CD4-positive, alpha-beta T cell treated with Interleukin-12 subunit alpha and Interleukin-12 subunit beta, for 1 hour (primary cell): Measurements from ENCODE around the gene USP35.
"Not testable (repeated sequence)": the region's sequence is repeated elsewhere in the genome, so short reads cannot be mapped to it uniquely, and the experiment has no call there.

Experiments used
- DNase-seq: peaks from one replicate; pipeline ENCODE4 v3.0.0-alpha.2; 2020

Gene USP35

DNA sequence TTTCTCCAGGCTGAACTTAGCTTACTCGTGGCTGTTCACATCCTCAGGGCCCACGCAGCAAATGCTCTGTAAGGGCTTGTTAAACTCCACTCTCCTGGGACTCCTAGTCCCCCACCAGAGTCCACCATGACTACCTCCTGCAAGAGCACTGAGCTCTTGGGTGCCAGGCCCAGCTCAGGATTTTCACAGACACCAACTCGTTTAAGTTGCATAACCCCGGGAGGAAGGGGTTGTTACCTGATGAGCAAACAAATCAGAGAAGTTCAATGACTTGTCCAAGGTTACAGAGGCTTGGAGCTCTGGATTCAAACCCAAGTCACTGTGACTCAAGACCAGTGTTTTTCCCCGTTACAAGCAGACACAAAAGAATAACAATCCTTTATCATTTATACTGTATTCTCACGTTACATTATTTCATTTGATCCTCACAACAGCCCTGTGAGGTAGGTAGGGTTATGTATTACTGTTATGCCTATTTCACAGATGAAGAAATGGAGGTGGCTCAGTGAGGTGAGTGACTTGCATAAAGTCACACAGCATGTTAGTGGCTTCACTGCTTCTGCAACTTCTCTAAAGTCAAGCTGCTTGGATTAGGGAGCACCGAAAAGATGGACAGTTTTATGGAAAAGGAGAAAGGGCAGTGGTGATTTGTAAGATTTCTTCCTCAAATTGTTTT, 17.7 kb upstream of the USP35 start:
- no peak for DNase-seq

DNA sequence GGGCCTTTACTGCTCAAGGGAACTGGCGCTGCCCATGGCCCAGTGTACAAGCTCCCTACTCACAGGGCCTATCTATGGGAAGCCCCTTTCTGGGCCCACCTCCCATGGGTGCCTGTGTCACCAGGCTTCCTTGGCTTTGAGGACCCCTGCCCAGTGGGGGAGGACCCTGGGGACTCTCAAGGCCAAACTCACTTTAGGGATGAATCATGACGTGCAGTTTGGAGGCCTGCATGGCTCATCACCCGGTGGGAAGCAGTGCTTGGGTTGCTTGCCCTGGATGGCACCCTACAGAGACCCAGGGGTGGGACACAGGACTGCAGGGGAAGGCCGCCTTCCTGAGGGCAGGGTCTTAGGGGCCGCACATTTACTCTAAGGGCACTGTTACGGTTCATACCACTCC, 16.8 kb upstream of the USP35 start:
- DNase-seq = no peak

DNA sequence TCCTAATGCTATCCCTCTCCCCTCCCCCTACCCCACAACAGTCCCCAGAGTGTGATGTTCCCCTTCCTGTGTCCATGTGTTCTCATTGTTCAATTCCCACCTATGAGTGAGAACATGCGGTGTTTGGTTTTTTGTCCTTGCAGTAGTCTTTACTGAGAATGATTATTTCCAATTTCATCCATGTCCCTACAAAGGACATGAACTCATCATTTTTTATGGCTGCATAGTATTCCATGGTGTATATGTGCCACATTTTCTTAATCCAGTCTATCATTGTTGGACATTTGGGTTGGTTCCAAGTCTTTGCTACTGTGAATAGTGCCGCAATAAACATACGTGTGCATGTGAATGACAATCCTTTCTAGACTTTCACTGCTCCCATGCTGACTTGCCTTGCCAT, 12.9 kb upstream of the USP35 start:
- not testable (repeated sequence) for DNase-seq

DNA sequence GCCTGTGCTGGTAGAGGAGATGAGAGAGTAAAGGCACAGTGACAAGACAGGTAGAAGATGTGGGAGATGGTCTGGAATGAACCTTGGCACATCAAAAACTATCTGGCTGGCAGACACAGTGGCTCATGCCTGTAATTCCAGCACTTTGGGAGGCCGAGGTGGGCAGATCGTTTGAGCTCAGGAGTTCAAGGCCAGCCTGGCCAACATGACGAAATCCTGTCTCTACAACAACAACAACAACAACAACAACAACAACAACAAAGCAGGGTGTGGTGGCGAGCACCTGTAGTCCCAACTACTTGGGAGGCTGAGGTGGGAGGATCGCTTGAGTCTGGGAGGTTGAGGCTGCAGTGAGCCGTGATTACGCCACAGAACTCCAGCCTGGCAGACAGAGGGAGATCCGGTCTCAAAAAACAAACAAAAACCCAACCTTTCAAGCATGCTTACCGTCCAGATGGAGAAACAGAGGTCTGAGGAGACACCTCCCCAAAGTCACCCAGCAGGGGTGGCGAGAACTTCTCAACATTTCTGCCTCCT, 12.0 kb upstream of the USP35 start:
- no peak for DNase-seq

DNA sequence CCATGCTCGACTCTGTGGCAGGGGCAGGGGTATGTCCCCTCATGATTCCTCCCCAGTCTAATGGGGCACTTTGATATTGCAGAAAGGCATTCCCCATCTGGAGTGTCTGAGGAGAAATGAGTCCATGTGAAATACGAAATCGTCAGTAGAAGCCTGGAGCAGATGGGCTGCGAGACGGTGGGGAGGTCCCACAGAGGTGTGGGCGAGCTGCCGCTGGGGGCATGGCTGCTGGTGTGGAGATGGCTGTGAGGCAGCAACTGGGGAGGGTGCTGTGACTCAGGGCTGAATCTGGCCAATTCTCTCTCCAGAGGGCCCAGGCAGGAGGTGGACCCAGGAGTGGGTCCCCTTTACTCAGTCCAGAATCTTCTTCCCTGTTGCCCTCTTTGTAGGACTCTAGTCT, 11.5 kb upstream of the USP35 start:
- no peak for DNase-seq

DNA sequence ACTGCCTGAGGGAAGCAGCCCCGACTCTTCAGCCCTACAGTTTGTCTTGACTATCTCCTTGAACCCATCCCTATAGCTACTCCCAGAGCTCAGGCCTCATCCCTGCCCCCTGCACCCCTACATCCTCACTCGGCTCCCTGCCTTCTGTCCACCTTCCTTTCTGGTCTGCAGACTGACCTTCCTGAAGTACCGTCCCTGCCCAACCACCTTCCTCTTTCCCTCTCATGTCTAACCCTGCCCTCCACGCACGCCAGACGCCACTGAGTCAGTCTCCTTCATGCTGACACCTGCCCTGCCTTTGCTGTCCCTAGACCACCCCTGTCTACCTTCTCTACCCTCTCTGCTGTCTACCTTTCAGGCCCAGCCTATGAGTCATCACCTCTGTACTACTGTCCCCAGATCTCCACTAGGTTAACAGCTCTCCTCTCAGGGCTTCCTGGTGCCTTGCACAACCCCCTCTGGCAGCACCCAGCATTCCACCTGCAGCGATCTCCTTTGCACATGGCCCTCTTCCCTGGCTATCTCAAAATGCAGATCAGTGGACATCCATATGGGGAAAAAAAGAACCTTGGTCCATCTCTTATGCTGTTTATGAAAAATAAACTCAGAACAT, 9.2 kb upstream of the USP35 start:
- no peak for DNase-seq

DNA sequence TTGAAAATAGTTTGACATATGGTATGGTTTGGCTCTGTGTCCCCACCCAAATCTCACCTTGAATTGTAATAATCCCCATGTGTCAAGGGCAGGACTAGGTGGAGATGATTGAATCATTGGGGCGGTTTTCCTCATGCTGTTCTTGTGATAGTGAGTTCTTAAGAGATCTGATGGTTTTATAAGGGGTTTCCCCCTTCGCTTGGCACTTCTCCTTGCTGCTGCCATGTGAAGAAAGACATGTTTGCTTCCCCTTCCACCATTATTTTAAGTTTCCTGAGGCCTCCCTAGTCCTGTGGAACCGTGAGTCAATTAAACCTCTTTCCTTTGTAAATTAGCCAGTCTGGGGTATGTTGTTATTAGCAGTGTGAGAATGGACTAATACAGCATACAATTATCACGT, 8.0 kb upstream of the USP35 start:
- no peak for DNase-seq

DNA sequence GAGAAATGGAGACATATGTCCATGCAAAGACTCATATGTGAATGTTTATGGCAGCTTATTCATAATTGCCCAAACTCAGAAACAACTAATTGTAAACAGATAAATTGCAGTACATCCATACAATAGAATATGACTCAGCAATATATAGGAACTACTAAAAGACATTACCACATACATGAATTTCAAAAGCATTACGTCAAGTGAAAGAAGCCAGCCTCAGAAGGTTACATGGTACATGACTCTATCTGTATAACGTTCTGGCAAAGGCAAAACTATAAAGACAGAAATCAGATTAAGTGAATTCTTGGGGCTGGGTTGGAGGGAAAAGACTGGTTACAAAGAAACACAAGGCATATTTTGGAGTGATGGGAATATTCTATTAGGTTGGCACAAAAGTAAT, 7.5 kb upstream of the USP35 start:
- no peak for DNase-seq

DNA sequence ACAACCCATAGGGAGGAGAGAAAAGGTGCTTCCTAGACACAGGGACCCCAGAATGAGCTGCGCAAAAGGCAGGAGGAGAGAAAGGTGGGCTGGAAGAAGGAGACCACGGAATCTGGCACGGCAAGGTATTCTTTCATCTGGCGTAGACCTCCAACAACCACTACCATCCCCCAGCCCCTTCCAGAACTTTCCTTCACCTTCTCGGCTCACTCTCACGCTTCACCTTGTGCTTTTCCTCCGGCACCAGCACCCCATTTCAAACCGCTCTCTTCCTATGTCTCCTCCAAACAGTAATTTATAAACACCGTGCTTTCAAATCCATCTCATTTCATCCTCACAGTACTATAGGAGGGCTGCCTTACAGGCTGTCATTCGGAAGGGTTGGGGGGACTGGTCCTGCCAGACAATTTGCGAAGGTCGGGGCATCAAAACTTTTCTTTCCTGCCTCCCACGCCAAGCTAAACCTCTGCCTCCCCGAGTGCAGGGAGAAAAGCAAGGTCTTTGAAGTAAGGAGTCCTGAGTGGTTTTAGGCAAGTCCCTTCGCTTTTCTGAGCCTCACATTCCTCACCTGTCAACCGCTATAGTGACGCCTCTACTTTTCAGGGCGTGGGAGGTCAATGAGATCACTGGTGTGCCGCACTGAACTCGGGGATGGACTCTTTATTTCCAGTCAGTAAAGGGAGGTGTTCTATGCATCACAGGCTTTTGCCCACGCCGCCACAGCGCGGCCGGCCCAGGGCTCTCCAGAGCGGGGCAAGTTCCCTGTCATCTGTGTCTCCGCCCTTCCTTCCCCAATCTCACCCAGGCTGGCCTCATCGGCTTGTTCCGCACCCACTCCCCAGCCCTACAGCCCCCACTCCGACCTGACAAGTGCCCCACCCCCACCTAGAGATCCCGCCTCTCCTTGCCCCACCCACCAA, 1.1 kb upstream of the USP35 start:
- peak; percentile 66 for DNase-seq

DNA sequence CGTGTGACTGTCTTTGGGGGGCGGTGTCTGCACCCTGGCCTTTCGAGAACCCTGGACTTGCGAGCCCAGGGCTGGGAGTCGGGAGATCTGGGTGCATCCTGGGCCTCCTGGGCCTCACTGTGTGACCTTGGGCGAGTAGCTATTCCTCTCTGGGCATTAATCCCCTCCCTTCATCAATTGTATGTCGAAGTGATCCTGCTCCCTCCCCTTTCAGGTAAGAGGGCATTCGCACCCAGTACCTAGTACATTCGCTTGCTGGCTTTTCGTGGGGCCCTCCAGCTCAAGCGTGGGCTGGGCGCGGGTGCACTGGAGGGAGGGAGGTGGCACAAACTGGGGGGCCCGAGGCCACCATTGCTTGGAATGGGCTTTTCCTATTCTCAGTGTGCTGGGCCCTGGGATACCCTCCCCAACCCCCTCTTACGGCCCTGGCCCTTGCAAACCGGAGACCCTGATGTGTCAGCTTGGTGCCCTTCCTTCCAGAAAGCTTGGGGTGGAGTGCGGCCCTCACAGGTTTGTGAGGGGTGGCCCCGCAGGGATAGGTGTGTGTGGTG, 530 bp downstream of the USP35 start:
- no peak for DNase-seq

DNA sequence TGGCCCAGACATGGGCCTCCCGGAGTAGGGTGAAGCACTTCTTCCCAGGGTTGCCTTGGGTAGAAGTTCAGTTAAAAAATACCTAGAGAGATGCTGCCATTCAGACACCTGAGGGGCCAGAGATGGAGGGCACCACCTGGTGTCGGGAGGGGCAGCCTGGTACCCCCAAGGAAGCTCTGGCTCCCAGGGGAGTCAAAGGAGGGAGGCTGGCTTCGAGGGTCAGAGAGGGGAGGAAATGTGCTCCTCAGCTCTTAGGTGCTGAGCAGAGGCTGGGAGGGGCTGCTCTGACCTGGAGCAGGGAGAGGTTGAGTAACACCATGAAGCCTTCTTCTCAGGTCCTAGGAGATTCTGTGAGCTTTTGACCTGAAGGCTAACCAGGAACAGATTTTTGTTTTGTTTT, 1.1 kb downstream of the USP35 start:
- no peak for DNase-seq

DNA sequence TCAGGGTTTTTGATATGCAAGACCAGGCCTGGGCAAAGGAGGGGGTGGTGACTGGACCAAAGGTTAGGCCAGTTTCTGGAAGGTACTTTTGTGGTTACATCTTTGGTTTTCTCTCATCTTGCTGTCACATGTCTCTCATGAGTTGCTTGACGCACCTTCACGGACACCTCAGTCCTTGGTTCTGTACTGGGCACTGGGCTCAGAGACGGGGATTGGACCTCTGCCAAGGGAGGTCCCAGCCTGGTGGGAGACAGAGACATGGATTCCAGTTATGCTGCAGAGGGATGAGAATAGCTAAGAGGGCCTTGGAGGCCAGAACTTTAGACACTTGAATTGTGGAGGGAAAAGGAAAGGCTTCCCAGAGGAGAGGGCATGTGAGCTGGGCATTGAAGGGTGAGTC, 1.7 kb downstream of the USP35 start:
- DNase-seq = no peak

DNA sequence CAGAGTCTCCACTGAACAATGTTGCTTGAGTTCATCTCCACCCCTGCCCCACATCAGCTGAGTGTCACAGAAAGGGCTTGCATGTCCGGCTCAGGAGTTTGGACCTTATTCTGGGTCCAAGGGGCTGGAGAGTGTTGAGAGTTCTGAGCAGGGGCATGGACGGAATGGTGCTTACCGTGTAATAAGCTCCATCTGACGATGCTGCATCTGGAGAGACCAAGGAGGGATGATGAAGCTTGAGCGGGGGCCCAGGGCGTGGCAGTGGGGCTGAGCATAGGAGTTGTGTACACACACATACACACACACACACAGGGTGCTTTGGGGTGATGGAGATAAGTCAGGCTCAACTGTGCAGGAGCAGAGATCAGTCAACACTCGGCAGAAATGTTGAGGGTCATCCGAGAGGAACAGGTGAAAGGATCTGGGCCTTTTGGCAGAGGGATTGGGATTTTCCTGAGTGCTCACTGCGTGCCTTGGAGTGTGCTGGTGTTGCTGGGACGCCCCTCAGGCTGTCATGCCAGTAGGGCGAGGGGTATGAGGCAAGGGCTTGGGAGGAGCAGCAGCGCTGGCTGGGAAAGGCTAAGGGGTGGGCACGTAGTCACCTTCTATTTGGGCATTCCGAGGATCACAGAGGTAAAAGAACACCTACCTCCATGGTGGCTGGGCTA, 2.3 kb downstream of the USP35 start:
- DNase-seq = no peak

DNA sequence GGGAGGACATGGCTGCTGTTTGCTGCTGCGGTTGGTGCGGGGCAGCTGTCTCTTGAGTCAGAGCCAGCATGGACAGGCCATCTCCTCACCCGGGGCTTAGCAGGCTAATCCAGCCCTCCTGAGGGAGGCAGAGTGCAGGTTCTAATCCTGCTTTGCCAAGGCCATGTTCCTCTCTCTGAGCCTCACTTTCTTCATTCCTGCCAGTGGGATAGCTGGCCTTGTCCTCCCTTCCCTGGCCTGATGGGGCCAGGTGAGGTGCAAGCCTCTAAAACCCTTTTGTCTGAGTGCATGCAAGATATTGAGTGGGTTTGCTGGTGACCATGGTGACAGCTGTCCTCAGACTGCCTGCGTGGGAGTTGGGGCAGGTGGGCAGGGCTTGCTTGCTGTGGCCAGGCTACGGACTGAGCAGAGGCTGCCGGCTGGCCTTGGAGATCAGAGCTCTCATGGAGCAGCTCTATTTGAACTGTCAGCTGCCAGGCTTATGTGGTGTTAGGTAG, 3.6 kb downstream of the USP35 start:
- no peak for DNase-seq

DNA sequence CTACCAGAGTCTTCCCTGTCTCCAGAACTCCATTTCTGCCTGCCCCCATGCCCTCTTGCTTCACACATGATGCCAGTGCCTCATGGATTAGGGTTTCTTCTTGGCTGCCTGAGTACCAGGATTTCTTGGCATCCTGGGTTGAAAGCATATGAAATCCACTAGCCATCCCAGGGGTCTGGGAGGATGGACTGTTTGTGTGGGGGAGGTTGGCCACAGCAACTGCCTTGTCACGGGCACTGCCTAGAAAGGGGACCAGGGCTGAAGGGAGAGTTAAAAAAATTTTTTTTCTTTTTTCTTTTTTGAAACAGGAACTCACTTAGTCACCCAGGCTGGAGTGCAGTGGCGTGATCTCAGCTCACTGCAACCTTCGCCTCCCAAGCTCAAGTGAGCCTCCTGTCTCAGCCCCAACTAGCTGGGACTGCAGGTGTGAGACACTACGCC, 4.2 kb downstream of the USP35 start:
- no peak for DNase-seq

DNA sequence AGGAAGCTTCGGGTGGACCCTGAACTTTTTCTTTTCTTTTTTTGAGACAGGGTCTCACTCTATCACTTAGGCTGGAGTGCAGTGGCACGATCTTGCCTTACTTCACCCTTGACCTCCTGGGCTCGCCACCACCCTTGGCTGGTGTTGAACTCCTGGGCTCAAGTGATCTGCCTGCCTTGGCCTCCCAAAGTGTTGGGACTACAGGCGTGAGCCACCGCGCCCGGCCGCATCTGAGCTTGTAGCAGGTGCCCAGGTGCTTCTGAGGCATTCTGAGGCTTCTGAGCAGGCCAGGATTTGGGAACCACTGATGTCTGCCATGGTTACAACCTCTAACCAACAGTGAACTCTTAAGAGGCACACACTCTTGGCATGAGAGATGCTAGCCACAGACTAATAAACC, 5.1 kb downstream of the USP35 start:
- DNase-seq = no peak

DNA sequence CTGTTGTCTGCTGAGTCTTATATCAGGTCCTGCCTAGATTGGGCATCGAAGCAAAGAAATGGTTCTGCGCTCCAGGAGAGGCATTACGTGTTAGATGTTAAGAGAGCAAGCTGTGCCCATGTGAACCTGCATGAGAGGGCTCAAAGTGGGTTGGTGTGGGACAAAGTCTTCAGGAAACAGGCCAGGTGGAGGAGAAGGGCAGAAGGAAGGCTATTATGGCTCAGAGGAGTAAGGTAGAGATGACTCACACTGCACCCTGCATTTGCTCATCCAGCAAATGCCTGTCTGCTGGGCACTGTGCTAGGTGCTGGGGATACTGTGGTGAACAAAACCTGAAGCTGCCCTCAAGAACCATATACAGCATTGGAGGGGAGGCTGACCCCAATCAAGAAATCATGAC, 5.8 kb downstream of the USP35 start:
- no peak for DNase-seq

DNA sequence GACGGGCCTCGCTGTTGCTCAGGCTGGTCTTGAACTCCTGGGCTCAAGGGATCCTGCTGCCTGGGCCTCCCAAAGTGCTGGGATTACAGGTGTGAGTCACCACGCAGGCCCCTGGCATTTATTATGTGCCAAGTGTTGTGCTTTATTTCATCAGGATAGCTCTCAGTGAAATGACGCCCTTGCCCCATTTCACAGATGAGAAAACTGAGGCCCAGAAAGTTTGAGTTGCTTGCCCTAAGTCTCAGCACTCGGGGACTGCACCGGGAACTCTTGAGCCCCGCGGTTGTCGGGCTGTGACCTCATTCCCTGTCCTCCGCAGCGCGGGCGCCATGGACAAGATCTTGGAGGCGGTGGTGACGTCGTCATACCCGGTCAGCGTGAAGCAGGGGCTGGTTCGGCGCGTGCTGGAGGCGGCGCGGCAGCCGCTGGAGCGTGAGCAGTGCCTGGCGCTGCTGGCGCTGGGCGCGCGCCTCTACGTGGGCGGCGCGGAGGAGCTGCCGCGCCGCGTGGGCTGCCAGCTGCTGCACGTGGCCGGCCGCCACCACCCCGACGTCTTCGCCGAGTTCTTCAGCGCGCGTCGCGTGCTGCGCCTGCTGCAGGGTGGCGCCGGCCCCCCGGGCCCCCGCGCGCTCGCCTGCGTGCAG, 7.3 kb downstream of the USP35 start:
- DNase-seq = no peak

DNA sequence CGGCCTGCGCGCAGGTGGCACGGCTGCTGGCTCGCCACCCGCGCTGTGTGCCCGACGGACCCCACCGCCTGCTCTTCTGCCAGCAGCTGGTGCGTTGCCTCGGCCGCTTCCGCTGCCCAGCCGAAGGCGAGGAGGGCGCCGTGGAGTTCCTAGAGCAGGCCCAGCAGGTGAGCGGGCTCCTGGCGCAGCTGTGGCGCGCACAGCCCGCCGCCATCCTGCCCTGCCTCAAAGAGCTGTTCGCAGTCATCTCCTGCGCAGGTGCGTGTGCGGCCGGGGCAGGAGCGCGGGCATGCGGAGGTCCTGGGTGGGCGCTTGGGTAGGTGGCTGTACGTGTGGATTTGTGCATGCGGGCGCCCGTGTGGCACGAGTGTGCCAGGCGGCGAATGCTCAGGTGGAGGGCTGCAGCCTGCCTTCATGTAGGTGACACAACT, 8.0 kb downstream of the USP35 start:
- no peak for DNase-seq

DNA sequence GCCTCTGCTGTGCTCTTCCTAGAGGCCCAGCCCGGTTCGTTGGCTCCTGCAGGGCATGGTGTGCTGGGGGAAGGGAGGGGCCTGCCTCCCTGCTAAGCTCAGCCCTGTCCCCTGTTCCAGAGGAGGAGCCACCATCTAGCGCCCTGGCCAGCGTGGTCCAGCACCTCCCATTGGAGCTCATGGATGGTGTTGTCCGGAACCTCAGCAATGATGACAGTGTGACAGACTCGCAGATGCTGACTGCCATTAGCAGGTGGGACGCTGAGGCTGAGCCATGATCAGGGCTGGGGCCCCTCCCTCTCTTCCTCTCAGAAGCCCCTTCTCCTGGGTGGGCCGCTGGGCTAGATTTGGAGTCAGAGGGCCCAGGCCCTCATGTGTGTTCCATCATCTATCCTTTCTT, 9.1 kb downstream of the USP35 start:
- DNase-seq = no peak

DNA sequence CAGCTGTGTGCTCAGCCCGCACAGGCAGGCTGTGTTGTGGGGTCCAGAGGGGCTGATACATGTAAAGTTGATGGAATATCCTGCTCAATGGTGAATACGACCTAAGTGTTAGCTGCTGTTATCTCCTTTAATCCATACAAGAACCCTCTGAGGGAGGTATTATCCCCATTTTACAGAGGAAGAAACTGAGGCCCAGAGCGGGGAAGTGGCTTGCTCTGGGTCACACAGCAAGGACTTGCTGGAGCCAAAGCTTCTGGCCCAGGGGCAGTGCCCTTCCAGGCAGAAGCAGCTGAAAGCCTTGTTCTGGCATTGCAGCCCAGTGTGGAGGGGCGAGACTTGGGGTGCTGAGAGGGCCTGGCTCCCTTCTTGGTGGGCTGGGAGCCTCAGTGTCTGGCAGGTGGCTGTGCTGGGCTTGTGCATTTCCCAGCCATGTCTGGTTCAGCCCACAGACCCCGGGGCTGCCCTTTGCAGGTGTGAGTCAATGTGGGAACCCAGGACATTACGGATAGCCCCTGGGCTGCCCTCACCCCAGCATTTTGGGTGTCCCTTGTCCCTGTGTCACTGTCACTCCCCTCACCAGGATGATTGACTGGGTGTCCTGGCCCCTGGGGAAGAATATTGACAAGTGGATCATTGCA, 10.4 kb downstream of the USP35 start:
- no peak for DNase-seq

DNA sequence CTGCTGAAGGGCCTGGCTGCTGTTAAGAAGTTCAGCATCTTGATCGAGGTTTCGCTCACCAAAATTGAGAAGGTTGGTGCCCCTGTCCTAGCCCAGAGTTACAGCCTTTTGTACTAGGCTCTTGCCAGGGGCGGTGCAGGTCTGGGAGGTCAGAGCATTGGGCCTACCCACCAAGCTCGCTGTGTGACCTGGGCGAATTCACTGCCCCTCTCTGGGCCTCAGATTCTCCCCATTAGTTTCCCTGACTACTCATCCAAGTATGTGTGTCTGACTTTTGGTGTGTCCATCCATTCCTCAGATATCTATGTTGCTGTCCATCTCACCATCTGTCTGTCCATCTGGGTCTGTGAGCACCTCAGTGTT, 10.9 kb downstream of the USP35 start:
- DNase-seq = no peak
